HT-29 (cell line): Measurements from ENCODE around the gene LGALS7B. TPM values are rescaled to one million over a fixed set of nuclear protein-coding genes. Genes with fewer than 3 reads are reported as not detected.
"Not testable (repeated sequence)": the region's sequence is repeated elsewhere in the genome, so short reads cannot be mapped to it uniquely, and the experiment has no call there.

Experiments used
- DNase-seq: peaks from one replicate; pipeline ENCODE4 v3.0.0-alpha.2; 2015; ENCODE audit warnings: low spot score
- total RNA-seq: library from RNA; depleted of rRNA; stranded (reverse); fragments of >200 nt; shearing (Covaris generic); gene quantifications from 2 replicates; pipeline ENCODE4 v1.2.3, GENCODE V29; 2014; rRNA removed

The LGALS7B gene
- 6.0 TPM in 1 of 2 replicates, not detected in the other for total RNA-seq

- DNase-seq: no peak
Observed at GRCh38 chr19:38788478-38789243, at the start of gene LGALS7B. TSS of gene LGALS7B (plus strand) at chr19:38789200. CDS start at chr19:38789227, 27 bp downstream.

GRCh38 chr19:38739440-38740256 lies 49.4 kb upstream of the LGALS7B start:
- DNase-seq: no peak

GRCh38 chr19:38740257-38740592 lies 48.8 kb upstream of the LGALS7B start:
- no peak for DNase-seq

- DNase-seq: no peak
Observed at GRCh38 chr19:38740932-38741331, 48.1 kb upstream of the LGALS7B start.

- no peak for DNase-seq
Observed at GRCh38 chr19:38741670-38742069, 47.3 kb upstream of the LGALS7B start.

DNA sequence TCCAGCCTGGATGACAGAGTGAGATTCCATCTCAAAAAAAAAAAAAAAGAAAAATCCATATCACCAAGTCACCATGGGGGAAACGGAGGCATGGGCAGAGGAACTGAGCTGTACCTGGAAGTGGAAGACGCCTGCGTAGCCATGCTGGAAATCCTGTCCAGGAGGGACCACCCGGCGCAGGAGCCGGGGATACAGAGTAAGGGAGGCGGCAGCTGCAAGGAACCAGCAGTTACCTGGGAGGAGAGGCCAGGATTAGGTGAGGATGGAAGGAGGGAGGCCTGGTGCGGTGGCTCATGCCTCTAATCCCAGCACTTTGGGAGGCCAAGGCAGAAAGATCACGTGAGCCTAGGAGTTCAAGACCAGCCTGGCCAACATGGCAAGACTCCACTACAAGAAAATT lies 46.7 kb upstream of the LGALS7B start:
- no peak for DNase-seq

GRCh38 chr19:38742906-38743305 lies 46.1 kb upstream of the LGALS7B start:
- DNase-seq: no peak

DNA sequence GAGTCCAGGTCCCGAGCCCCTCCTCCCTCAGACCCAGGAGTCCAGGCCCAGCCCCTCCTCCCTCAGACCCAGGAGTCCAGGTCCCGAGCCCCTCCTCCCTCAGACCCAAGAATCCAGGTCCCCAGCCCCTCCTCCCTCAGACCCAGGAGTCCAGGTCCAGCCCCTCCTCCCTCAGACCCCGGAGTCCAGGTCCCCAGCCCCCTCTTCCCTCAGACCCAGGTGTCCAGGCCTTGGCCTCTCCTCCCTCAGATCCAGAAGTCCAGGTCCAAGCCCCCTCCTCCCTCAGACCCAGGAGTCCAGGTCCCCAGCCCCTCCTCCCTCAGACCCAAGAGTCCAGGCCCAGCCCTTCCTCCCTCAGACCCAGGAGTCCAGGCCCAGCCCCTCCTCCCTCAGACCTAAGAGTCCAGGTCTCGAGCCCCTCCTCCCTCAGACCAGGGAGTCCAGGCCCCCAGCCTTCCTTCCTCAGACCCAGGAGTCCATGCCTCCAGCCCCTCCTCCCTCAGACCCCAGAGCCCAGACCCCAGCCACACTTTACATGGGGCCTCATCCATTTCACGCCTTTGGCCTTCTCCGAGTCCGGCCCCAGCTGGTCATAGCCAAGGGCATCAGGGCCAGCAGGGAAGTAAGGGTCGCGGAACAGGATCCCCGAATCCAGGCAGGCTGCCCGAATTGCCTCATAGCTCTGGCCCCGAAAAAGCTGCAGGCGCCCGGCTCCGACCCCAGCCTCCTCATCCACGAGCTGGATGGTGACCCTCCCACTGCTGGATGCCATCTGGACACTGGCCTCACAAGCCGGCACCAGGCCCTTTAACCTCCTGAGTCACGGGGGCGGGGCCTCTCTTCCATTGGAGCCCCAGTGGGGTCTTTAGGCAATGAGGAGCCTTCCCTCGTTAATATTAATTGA lies 45.4 kb upstream of the LGALS7B start:
- no peak for DNase-seq

DNA sequence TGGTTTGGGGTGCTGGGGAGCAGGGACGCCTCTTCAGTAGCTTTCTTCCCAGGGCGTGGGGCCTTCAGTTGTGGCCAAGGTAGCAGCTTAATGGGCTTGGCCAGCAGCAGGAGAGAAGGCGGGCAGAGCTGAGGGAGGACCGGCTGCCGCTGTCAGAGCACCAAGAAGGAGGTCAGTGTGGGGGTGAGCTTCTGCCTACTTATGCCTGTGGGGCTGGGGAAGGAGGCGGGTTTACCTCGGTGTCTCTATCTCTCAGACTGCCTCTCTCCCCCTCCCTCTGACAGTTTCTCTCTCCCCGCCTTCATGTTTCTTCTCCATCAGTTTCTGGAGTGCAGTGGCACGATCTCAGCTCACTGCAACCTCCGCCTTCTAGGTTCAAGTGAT lies 44.7 kb upstream of the LGALS7B start, which contains the start of gene CAPN12:
Gene CAPN12 (minus strand): TSS at position 177 of the 384 bp plus-strand sequence. CDS start 309 bp downstream, outside the sequence.
- no peak for DNase-seq

- no peak for DNase-seq
Observed at GRCh38 chr19:38744874-38745273, 44.1 kb upstream of the LGALS7B start.

- DNase-seq: no peak
Observed at GRCh38 chr19:38745316-38745715, 43.7 kb upstream of the LGALS7B start.

DNA sequence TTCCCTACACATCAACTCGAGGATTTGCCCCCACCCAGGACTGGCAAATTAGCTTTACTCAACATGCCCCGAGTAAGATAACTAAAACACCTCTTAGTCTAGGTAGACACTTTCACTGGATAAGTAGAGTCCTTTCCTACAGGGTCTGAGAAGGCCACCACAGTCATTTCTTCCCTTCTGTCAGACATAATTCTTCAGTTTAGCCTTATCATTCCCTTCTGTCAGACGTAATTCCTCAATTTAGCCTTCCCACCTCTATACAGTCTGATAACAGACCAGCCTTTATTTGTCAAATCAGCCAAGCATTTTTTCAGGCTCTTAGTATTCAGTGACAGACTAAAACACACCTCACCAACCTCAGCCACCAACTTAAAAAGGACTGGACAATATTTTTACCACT lies 35.2 kb upstream of the LGALS7B start:
- DNase-seq: not testable (repeated sequence)

DNA sequence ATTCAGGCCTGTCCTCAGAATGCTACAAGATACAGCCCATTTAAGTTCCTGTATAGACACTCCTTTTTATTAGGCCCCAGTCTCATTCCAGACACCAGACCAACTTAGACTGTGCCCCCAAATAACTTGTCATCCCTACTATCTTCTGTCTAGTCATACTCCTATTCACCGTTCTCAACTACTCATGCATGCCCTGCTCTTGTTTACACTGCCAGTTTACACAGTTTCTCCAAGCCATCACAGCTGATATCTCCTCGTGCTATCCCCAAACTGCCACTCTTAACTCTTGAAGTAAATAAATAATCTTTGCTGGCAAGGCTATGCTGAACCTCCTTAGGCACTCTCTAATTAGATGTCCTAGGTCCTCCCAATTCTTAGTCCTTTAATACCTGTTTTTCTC lies 34.8 kb upstream of the LGALS7B start:
- DNase-seq: not testable (repeated sequence)

DNA sequence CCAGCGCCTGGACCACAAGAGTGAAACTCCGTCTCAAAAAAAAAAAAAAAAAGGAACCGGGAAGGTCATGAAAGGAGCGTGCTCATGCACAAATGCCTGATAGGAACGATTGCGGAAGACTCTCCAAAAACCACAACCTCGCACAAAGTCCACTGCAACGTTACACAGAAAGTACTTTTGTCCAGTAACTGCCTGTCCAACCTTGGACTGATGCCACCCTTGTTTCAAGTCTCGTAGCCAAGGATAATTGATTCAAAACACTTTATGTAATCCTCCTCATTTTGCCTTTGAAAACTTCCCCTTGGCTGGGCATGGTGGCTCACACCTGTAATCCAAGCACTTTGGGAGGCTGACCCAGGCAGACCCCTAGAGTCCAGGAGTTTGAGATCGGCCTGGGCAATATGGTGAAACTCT lies 29.4 kb upstream of the LGALS7B start:
- peak; percentile 77 for DNase-seq

- DNase-seq: not testable (repeated sequence)
Observed at GRCh38 chr19:38760805-38761517, 28.0 kb upstream of the LGALS7B start.

- not testable (repeated sequence) for DNase-seq
Observed at GRCh38 chr19:38761884-38762389, 27.1 kb upstream of the LGALS7B start.

- DNase-seq: no peak
Observed at GRCh38 chr19:38763795-38764220, 25.2 kb upstream of the LGALS7B start.

DNA sequence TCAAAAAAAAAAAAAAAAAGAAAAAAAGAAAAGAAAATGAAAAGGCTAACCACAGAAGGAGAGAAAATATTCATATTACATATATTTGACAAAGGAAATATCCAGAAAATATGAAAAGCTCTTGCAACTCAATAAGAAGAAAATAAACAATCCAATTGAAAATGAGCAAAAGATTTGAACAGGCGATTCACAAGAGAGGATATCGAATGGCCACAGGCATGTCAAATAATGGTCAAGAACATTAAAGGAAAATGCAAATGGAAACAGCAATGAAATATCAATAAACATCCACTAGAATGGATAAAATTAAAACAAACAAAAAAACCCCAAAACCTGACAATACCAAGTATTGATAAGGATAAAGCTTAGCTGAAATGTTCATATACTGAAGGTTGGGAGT lies 23.8 kb upstream of the LGALS7B start:
- DNase-seq: no peak

GRCh38 chr19:38766276-38767047 lies 22.5 kb upstream of the LGALS7B start:
- no peak for DNase-seq
